Measurements from ENCODE around the gene C1QTNF1.

Gene C1QTNF1

GRCh38 chr17:79041723-79042420 lies 17.9 kb downstream of the C1QTNF1 start:
- no peaks in the 10 kb centered on the region for H3K9me3 ChIP-seq (replicated peaks; ENCODE audit: low read length)
- peaks cover 19% of the 10 kb centered on the region for H3K4me1 ChIP-seq (ENCODE audit: control insufficient read depth, insufficient read depth, low read length)
- no peak overlapping the region for H3K4me2 ChIP-seq (ENCODE audit: low read length)
- no peak overlapping the region for H3K9ac ChIP-seq (ENCODE audit: low read depth, low read length)
- H3K36me3 ChIP-seq (ENCODE audit: insufficient read depth, low read length), result no peaks in the 10 kb centered on the region
- no peak overlapping the region for H3K4me3 ChIP-seq (ENCODE audit: low read length)
- peaks cover 19% of the 10 kb centered on the region for H3K27me3 ChIP-seq (ENCODE audit: control insufficient read depth, insufficient read depth, low read length)

- Histone ChIP-seq H3K4me3 (ENCODE audit: low read length) (no peak overlapping the region), H3K27me3 (ENCODE audit: control insufficient read depth, insufficient read depth, low read length) (peaks cover 25% of the 10 kb centered on the region), H3K4me2 (ENCODE audit: low read length) (no peak overlapping the region), H3K4me1 (ENCODE audit: control insufficient read depth, insufficient read depth, low read length) (peaks cover 18% of the 10 kb centered on the region), H3K9me3 (replicated peaks; ENCODE audit: low read length) (no peaks in the 10 kb centered on the region), H3K36me3 (ENCODE audit: insufficient read depth, low read length) (no peaks in the 10 kb centered on the region), H3K9ac (ENCODE audit: low read depth, low read length) (no peak overlapping the region)
Observed at GRCh38 chr17:79042421-79043190, 18.6 kb downstream of the C1QTNF1 start.

GRCh38 chr17:79043191-79043930 lies 19.4 kb downstream of the C1QTNF1 start:
- H3K4me1 ChIP-seq (ENCODE audit: control insufficient read depth, insufficient read depth, low read length), result peaks cover 14% of the 10 kb centered on the region
- no peak overlapping the region for H3K9ac ChIP-seq (ENCODE audit: low read depth, low read length)
- H3K27me3 ChIP-seq (ENCODE audit: control insufficient read depth, insufficient read depth, low read length), result peaks cover 28% of the 10 kb centered on the region
- no peak overlapping the region for H3K4me3 ChIP-seq (ENCODE audit: low read length)
- no peaks in the 10 kb centered on the region for H3K36me3 ChIP-seq (ENCODE audit: insufficient read depth, low read length)
- H3K4me2 ChIP-seq (ENCODE audit: low read length), result no peak overlapping the region
- H3K9me3 ChIP-seq (replicated peaks; ENCODE audit: low read length), result no peaks in the 10 kb centered on the region

GRCh38 chr17:79043931-79044320 lies 20.0 kb downstream of the C1QTNF1 start:
- H3K27me3 ChIP-seq (ENCODE audit: control insufficient read depth, insufficient read depth, low read length), result peaks cover 29% of the 10 kb centered on the region

GRCh38 chr17:79044462-79044861 lies 20.5 kb downstream of the C1QTNF1 start:
- no peaks in the 10 kb centered on the region for H3K36me3 ChIP-seq (ENCODE audit: insufficient read depth, low read length)
- H3K4me3 ChIP-seq (ENCODE audit: low read length), result no peak overlapping the region
- no peaks in the 10 kb centered on the region for H3K9me3 ChIP-seq (replicated peaks; ENCODE audit: low read length)
- H3K4me1 ChIP-seq (ENCODE audit: control insufficient read depth, insufficient read depth, low read length), result peaks cover 5% of the 10 kb centered on the region
- no peak overlapping the region for H3K9ac ChIP-seq (ENCODE audit: low read depth, low read length)
- H3K4me2 ChIP-seq (ENCODE audit: low read length), result no peak overlapping the region
- H3K27me3 ChIP-seq (ENCODE audit: control insufficient read depth, insufficient read depth, low read length), result peaks cover 32% of the 10 kb centered on the region

More at GRCh38 chr17:79043931-79044320, 20.0 kb downstream of the C1QTNF1 start:
- H3K9me3 ChIP-seq (replicated peaks; ENCODE audit: low read length), result no peaks in the 10 kb centered on the region
- H3K4me1 ChIP-seq (ENCODE audit: control insufficient read depth, insufficient read depth, low read length), result peaks cover 9% of the 10 kb centered on the region
- no peak overlapping the region for H3K4me2 ChIP-seq (ENCODE audit: low read length)
- no peak overlapping the region for H3K9ac ChIP-seq (ENCODE audit: low read depth, low read length)
- H3K36me3 ChIP-seq (ENCODE audit: insufficient read depth, low read length), result no peaks in the 10 kb centered on the region
- H3K4me3 ChIP-seq (ENCODE audit: low read length), result no peak overlapping the region

GRCh38 chr17:79045001-79045729 lies 21.2 kb downstream of the C1QTNF1 start:
- Histone ChIP-seq H3K4me2 (ENCODE audit: low read length) (no peak overlapping the region), H3K27me3 (ENCODE audit: control insufficient read depth, insufficient read depth, low read length) (peaks cover 39% of the 10 kb centered on the region)

GRCh38 chr17:79045842-79046196 lies 21.9 kb downstream of the C1QTNF1 start:
- no peak overlapping the region for H3K4me2 ChIP-seq (ENCODE audit: low read length)
- no peak overlapping the region for H3K9ac ChIP-seq (ENCODE audit: low read depth, low read length)
- no peaks in the 10 kb centered on the region for H3K9me3 ChIP-seq (replicated peaks; ENCODE audit: low read length)
- peaks cover 5% of the 10 kb centered on the region for H3K4me1 ChIP-seq (ENCODE audit: control insufficient read depth, insufficient read depth, low read length)
- H3K27me3 ChIP-seq (ENCODE audit: control insufficient read depth, insufficient read depth, low read length), result peaks cover 39% of the 10 kb centered on the region
- no peak overlapping the region for H3K4me3 ChIP-seq (ENCODE audit: low read length)
- no peaks in the 10 kb centered on the region for H3K36me3 ChIP-seq (ENCODE audit: insufficient read depth, low read length)

More at GRCh38 chr17:79045001-79045729, 21.2 kb downstream of the C1QTNF1 start:
- Histone ChIP-seq H3K9me3 (replicated peaks; ENCODE audit: low read length) (no peaks in the 10 kb centered on the region), H3K4me3 (ENCODE audit: low read length) (no peak overlapping the region), H3K9ac (ENCODE audit: low read depth, low read length) (no peak overlapping the region), H3K36me3 (ENCODE audit: insufficient read depth, low read length) (no peaks in the 10 kb centered on the region), H3K4me1 (ENCODE audit: control insufficient read depth, insufficient read depth, low read length) (peaks cover 5% of the 10 kb centered on the region)

- Histone ChIP-seq H3K9ac (ENCODE audit: low read depth, low read length) (no peak overlapping the region), H3K4me2 (ENCODE audit: low read length) (peak overlapping the region; percentile 6), H3K4me1 (ENCODE audit: control insufficient read depth, insufficient read depth, low read length) (peaks cover 5% of the 10 kb centered on the region), H3K4me3 (ENCODE audit: low read length) (no peak overlapping the region), H3K9me3 (replicated peaks; ENCODE audit: low read length) (no peaks in the 10 kb centered on the region), H3K36me3 (ENCODE audit: insufficient read depth, low read length) (no peaks in the 10 kb centered on the region), H3K27me3 (ENCODE audit: control insufficient read depth, insufficient read depth, low read length) (peaks cover 39% of the 10 kb centered on the region)
Observed at GRCh38 chr17:79046197-79046915, 22.4 kb downstream of the C1QTNF1 start.

GRCh38 chr17:79046916-79047280 lies 22.9 kb downstream of the C1QTNF1 start:
- H3K9ac ChIP-seq (ENCODE audit: low read depth, low read length), result no peak overlapping the region
- peaks cover 39% of the 10 kb centered on the region for H3K27me3 ChIP-seq (ENCODE audit: control insufficient read depth, insufficient read depth, low read length)
- H3K4me1 ChIP-seq (ENCODE audit: control insufficient read depth, insufficient read depth, low read length), result peaks cover 5% of the 10 kb centered on the region
- peak overlapping the region; percentile 6 for H3K4me2 ChIP-seq (ENCODE audit: low read length)
- H3K4me3 ChIP-seq (ENCODE audit: low read length), result no peak overlapping the region
- H3K36me3 ChIP-seq (ENCODE audit: insufficient read depth, low read length), result no peaks in the 10 kb centered on the region
- no peaks in the 10 kb centered on the region for H3K9me3 ChIP-seq (replicated peaks; ENCODE audit: low read length)

- H3K9me3 ChIP-seq (replicated peaks; ENCODE audit: low read length), result no peaks in the 10 kb centered on the region
- peaks cover 5% of the 10 kb centered on the region for H3K4me1 ChIP-seq (ENCODE audit: control insufficient read depth, insufficient read depth, low read length)
- H3K36me3 ChIP-seq (ENCODE audit: insufficient read depth, low read length), result no peaks in the 10 kb centered on the region
- H3K4me3 ChIP-seq (ENCODE audit: low read length), result no peak overlapping the region
- H3K4me2 ChIP-seq (ENCODE audit: low read length), result no peak overlapping the region
- H3K9ac ChIP-seq (ENCODE audit: low read depth, low read length), result no peak overlapping the region
- H3K27me3 ChIP-seq (ENCODE audit: control insufficient read depth, insufficient read depth, low read length), result peaks cover 39% of the 10 kb centered on the region
Observed at GRCh38 chr17:79047291-79047920, 23.4 kb downstream of the C1QTNF1 start.

Data from skeletal muscle satellite cell (primary cell).